ENCODE measurements around the gene CELSR1.

Gene CELSR1

GRCh38 chr22:46360097-46360496, 177.3 kb downstream of the CELSR1 start:
- no peak for DNase-seq

DNA sequence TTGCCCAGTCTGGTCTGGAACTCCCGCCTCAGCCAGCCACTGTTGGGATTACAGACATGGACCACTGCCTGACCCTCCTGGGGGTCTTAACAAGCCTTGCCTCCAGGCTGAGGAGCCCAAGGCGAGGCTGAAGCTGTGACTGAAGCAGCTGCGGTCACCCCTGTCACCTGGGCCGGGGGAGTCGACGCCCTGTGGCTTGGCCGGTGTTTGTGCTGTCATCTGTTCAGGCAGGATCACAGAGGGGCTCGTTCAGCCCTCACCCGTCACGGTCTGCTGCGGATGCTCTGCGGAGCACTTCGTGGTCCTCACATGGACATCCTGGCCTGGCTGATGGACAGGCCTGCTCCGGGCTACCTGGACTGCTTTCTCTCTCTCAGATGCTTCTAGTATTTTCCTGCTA, 178.1 kb downstream of the CELSR1 start:
- DNase-seq, result no peak

DNA sequence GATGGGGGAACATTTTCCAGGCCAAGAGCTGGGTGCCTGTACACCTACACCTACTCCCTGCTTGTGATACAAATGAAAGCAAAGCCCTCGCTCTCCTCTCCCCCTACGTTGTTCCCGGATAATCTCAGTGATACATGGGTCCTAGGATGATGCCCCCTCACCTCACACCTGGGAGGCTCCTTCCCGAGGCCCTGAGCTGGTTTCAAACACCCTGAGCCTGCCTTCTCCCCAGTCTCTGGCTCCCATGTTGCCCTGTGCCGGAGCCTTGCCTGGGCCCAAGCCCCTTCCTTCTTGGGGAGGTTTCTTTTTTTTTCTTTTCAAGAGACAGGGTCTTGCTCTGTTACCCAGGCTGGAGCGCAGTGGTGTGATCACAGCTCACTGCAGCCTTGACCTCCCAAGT, 178.7 kb downstream of the CELSR1 start:
- DNase-seq, result no peak

- DNase-seq, result no peak
Measured at GRCh38 chr22:46357711-46358520, 179.5 kb downstream of the CELSR1 start.

DNA sequence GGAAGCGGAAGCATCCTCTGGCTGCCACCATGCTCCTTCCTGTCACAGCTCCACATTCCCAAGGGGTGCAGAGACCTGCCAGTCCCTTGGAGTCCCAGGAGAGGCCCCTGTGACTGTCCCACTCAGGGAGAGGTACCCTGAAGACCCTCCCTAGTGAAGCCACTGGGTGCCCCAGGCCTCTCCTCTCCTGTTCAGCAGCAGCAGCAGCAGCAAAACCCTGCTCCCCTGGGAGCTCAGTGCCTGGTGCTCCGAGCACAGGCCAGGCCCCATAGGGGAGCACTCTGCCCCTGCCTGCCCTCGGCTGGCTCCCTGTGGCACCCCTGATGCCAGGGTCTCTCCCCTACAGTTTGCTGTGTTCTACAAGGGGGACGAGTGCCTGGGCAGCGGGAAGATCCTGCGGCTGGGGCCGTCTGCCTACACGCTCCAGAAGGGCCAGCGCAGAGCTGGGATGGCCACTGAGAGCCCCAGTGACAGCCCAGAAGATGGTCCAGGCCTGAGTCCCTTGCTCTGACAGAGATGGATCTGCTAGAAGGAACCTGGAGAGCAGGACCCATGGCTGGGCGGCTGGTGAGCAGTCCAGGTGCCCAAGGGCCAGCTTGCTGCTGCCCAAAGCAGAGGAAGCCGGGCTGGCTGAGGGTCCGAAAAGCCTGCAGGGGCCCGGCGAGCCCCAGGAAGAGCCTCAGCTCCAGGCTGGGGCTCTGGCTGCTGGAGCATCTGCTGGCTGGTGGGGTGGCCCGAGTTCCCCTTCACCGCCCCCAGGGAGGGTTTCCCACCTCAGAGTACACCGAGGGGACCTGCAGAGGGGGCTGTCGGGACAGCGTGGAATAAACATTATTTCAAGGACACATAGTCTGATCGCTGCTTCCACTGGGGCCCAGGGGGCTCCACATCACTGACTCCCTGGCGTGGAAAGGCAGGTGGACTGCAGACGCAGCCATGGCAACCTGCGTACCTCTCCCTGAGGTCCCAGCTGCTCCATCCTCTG, 180.6 kb downstream of the CELSR1 start:
- DNase-seq, result no peak

- DNase-seq, result no peak
Measured at GRCh38 chr22:46355996-46356471, 181.4 kb downstream of the CELSR1 start.

DNA sequence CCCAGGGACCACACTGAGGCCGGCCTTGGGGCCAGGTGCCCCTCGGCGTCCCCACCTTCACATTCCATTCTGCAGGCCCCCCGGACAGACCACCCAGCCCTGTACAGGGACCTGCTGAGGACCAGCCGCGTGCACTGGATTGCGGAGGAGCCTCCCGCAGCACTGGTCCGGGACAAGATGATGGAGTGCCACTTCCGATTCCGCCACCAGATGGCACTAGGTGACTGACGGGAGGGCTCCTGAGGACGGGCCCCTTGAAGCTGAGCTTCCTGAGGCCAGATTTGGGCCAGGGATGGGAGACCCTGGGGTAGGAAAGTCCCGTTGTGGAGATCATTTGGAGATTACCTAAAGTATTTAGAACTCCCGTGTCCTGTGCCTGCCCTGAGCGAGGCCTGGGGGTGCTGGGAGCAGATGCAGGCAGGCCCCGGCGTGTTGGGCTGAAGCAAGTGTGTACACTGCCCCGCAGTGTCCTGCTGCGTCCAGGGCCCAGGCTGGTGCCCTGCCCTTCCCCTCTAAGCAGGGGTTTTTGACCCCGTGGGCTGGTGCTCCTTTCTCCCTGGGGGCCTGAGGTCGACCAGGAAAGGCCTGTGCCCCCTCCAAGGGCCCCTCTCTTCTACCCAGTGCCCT, 181.9 kb downstream of the CELSR1 start:
- peak; percentile 84 for DNase-seq

DNA sequence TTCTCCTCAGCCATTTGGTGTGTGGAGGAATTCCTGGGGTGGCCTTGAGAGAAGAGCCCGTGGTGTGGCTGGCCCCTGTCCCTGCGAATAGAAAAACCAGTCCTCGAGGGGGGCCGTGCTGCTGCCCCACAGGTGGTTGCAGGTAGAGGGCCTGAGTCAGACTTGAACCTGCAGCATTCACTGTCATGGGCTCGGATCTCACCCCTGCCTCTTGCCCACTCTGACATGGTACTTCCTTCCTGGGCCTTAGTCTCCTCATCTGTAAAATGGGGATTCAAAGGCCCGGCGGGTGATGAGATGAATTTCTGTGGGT, 182.5 kb downstream of the CELSR1 start:
- DNase-seq, result no peak

DNA sequence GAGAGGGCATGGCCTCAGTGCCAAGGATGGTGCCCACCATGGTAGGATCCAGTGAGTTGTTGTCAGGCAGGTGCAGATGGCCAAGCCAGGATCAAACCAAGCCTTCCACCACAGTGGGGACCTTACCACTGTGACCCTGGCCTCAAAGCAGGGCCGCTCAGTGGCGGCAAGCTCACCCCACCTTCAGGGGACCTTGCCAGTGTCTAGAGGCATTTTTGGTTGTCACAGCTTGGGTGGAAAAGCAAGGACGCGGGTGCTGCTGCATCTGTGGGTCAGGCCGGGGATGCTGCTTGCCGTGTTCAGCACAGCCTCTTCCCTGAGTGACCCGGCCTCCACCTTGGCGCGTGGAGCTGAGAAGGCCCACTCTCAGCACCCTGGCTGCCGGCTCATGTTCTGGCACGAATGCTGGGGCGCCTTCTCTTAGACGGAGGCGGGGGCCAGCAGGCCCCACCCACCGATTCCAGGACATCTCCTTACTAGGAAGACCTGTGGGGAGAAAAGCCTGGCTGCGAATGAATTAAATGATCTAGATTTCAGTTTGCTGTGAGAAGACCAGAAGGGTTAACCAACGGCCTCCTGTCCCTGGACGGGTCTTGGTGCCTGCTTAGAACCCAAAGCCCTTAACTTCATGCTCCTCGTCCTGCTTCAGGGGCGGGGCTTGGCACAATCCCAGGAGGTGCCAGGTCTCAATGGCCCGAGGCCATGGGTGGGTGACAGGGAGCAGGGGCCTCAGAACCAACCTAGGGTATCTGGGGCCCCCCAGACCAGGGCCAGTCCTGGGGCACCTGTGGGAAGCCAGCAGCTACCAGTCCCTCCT, 183.0 kb downstream of the CELSR1 start:
- no peak for DNase-seq

DNA sequence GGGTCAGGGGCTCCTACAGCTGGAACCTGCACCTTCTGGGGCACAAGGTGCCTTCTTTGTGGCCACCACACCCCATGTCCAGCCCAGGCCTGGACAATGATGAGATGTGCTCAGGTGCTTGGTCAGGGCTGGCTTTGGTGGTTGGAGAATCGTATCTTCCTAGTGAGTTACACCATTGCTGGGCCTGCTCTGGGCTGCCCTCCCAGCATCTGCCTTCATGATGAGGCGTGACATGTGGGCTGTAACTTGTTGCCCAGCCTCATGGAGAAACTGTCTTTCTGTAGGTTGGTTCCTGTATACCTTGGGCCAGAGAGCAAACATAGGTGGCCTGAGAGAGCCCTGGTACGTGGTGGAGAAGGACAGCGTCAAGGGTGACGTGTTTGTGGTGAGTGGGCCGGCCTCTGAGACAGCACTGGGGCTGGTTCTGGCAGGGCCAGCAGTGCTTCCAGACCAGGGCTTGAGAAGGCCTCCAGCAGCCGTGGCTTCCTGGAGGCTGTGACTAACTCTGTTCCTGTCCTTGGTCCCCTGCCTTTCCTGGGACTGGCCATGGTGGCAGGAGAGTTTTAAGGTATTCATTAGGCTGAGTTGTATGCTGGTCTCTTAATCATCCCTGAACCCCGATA, 183.8 kb downstream of the CELSR1 start:
- no peak for DNase-seq

- no peak for DNase-seq
Measured at GRCh38 chr22:46352691-46353386, 184.6 kb downstream of the CELSR1 start.

- DNase-seq, result no peak
Measured at GRCh38 chr22:46352276-46352675, 185.1 kb downstream of the CELSR1 start.

- no peak for DNase-seq
Measured at GRCh38 chr22:46351767-46352166, 185.7 kb downstream of the CELSR1 start.

DNA sequence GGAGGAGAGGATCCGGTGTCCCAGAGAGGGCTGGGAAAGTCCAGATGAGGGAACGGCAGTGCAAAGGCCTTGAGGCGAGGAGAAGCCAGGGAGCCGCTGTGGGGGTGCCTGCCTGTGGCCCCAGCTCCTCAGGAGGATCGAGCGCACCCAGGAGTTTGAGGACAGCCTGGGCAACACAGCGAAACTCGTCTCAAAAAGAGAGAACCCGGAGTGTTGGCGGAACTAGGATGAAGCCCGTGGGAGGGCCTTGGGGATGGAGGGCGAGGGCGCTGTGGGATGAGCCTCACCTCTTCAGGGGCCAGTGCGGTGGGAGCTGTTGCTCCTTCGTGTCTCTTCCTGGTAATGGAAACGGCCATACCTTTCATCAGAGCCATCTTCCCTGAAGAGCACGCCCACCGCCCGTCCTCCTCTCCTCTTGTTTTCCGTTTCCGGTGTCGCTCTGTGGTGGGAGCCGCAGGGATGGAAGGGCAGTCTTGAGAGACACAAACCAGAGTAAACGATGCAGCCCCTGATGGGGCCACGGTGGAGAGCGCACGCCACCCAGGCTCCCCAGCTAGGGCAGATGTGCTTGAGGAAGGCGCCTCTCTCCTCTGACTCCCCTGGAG, 186.2 kb downstream of the CELSR1 start:
- DNase-seq, result no peak

- no peak for DNase-seq
Measured at GRCh38 chr22:46350646-46351045, 186.8 kb downstream of the CELSR1 start.

DNA sequence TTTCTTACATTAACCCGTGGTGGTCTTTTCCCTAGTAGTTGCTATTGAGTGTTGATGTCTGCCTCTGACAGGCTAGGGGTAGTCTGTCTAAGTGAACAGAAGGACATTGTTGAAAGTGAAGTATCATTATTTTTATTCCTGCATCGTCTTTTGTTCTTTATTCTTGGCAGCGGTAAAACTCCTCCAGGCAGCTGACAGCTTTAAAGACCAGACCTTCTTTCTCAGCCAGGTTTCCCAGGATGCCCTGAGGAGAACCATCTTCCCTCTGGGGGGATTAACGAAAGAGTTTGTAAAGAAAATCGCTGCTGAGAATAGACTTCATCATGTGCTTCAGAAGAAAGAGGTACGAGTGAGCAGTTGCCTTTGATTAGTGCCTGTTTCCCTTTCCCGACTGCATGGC, 187.3 kb downstream of the CELSR1 start:
- no peak for DNase-seq

DNA sequence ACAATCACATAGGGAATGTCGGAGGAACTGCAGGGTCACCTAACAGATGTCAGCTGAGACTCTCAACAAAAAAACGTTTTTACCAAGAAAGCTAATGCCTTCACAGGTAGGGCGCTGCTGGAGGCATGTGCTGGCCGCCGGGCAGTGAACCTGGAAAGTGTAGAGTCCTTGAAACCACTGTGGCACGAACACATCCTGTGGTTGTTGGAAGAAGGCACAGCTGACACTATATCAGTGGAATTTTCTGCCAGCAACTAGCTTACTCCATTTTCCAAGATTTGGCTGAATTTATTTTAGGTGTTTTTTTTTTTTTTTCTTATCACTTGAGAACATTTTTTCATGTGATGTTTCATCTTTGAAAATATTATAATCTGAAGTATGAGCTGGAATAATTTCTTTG, 187.7 kb downstream of the CELSR1 start:
- DNase-seq, result no peak

- no peak for DNase-seq
Measured at GRCh38 chr22:46349238-46349637, 188.2 kb downstream of the CELSR1 start.

DNA sequence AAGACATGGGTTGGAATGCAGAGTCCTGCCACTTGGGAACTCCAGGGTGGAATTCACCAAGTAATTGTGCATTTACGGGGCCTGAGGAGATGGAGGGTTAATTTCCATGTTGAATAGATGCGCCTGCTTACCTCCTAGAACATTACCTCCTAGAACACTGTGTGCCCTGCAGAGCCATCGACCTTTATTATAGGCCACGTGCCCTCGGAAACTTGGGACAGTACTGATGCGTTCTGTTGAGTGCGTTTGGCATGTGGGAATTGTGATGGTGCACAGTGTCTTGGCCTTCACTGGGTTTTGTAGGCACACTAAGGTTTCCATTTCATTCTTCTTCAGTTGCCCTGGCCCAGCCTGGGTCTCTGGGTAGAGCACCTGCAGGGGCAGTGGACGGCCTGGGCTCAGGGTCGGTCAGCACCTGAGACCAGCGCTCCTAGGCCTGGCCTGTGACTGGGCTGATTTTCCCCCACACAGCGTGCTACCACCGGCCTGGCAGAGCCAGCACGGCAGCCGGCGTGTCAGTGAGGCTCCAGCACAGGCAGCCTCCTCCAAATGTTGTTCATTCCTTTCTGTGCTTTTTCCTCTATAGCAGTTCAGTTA, 189.2 kb downstream of the CELSR1 start:
- DNase-seq, result no peak

DNA sequence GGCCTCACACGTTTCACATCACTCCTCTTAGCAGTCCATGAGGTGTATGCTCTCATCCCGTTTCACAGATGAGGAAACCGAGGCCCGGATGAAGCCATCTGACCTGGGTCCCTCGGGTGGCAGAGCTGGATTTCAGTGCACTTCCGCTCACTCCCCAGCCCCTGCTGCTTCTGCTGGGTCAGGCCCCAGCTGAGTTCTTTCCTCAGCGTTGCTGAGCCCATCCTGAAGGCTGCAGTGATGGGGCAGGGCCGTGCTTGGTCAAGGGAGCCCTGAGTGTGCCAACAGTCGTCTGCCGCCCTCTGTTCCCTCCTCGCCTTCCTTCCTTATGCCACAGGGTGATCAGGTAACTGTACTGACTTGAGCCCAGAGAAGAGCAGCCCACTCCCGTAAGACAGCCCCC, 189.8 kb downstream of the CELSR1 start:
- no peak for DNase-seq

All from right forelimb (tissue), 1 donor.